HG03575 (cell line): ENCODE data around the gene PRKAR1B.

ENCODE experiments used
- ATAC-seq: cut with Tn5 transposase; IDR thresholded peaks from one replicate; pipeline ENCODE4 v1.9.1; 2021; ENCODE audit not compliant: unreplicated experiment, insufficient number of reproducible peaks, low FRiP score; ENCODE audit errors: extremely low read depth

The PRKAR1B gene

DNA sequence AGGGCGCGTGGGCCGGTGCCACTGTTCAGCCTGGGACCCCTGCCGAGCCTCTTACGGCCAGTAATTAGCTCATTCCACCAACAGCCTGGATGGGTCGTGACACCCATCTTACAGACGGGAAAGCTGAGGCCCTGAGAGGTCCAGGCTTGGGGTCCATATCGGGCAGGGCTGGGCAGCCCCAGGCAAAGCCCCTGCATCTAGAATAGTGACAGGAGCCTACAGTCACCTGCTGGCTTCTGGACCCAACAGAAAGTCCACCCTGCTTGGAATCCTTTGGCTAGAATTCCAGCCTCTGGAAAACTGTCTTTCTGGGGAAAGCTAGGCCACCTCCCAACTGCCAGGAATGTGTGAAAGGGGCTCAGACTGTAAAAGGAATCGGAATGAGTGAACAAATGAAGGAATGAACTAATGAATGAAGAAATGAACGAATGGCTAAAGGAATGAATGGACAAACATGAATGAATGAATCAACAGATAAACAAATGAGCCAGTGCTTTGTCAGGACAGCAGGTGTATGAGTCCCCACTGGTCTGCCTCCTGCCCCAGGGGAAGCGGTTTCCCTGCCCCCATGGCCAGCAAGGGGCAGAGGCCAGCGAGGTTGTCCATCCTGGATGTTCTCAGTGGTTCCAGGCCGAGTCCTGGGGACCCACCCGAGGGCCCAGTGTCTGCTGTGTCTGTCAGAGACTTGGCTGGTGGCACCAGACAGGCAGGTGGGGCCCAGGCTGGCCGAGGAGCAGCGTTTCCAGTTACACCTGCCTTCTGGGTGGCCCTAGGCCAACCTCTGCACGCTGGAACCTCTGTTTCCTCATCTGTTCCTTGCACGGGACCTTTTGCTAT lies 183.4 kb downstream of the PRKAR1B start:
- no peak for ATAC-seq

DNA sequence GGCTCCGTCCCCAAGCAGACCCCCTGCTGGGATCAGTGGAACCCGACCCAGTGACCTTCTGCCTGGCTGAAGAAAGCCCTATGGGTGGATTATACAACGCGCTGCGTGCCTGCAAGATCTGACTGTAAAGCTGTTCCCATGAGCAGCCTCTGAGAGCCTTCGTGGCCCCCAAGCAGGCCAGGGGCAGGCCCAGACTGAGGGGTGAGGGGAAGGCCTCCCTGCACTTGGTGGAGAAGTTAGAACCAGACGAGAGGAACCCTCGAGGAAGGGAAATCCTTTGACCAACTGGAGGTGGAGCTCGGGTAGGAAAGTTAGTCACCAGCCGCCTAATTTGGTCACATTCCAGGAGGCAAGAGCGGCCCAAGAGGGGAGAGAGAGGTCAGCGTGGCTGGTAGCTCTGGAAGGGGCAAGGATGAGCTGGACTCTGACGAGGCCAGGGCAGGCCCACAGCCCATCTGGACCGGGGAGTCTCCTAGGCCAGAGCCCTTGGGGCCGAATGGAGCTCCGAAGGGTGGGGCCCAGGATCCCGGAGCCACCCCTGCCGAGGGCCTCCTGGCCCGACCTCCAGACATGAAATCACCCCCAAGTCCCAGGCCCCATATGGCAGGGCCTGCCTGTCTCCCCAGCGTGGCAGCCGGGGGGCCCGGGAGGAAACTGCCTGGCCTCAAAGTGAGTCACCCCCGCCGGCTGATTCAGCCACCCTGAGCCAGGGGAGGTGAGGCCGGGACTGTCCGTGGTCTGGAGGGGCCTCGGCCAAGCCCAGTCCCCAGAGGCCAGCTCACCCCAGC lies 184.2 kb downstream of the PRKAR1B start:
- no peak for ATAC-seq

DNA sequence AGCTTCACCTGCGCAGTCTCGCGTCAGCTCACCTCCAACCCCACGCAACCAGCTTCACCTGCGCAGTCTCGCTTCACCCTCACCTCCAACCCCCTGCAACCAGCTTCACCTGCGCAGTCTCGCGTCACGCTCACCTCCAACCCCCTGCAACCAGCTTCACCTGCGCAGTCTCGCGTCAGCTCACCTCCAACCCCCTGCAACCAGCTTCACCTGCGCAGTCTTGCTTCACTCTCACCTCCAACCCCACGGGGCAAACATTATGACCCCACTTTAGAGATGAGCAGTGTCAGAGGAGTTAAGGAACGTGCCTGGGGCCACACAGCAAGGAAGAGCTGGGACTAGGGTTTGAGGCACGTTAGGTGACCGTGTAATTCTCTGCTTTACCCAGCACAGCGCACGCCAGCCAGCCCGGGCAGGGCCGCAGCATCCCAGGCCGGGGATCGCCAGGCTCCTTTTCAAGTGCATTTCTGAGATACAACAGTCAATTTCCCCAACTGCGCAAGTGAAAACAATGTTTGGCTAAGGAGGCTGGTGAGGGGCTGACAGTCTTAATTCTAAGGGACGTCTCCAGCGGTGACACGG lies 184.9 kb downstream of the PRKAR1B start:
- ATAC-seq, result no peak

DNA sequence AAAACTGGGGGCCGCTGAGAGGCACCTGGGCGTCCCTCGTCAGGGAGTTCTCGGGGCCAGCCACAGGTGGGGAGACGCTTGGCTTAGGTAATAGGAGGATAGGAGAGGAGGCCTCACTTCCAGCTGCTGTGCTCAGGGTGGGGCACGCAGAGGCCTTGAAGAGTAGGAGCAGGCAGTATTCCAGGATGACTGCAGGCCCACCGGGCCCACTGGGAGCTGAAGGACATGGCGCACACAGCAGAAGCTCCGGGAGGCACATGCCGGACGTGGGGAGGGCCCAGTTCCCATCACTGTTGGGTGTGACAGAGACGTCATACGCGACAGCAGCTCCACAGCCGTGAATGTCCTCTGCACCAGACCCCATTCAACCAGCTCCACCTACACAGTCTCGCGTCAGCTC lies 185.4 kb downstream of the PRKAR1B start:
- ATAC-seq, result no peak

DNA sequence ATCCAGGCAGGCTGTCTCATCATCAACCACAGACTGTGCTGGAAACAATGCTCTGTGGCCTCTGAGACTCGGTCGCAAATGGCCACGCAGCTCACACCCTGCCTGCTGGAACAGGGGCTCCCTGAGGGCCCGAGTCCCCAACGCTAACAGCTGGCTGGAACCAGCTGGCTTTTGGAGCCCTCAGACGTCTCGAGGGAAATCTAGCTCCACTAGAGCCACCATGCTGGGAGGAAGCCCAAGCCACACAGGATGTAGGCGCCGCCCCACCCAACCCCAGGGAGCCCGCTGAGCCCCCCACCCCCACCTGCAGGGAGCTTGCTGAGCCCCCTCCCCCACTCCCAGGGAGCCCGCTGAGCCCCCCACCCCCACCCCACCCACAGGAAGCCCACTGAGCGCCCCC lies 186.1 kb downstream of the PRKAR1B start:
- no peak for ATAC-seq

DNA sequence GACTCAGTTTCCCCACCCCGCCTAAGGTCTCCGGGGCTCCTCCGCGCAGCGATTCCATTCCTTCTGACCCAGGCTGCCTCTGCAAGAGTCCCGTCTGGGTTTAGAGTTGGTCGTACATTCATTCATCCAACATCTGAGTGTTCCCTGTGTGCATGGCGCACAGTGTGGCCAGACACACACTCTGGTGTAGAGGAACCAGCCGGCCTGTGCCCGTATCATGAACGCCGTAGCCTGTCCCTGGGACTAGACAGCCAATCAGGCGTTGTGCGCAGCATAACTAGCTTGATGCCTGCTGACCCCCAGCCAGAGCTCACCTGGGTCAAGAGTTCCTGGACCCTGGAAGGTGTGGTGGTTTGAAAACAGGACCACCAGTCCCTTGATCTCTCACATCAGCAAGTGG lies 186.5 kb downstream of the PRKAR1B start:
- no peak for ATAC-seq

DNA sequence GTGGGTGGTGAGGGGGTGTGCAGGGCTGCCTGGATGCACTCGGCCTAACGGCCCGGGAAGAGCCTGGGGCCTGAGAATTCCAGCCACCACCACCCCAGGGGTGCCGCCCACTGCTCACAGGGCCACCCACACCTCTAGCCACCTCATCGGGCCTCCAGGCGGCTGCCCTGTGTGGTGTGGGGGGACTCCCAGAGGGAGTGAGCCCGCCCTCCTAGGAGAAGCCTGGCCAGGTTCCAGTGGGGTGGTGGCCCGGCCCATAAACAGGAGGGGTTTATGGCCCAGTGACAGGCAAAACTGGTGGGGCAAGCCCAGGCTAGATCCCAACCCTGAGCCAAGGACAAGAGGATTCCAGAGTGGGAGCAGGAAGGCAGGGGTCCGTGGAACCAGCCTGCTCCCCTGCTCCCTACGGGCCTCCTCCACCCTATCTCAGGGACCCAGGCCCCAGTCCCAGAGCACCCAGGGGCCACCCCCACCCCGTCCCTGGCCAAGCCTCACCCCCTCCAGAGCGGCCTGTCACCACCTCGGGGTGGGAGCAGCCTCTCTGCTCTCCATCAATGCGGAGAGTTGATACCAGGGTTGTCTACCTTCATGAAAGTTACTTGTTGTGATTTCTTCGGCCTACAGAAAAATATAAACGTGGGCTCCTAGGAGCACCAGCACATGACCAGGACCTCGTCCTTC lies 187.2 kb downstream of the PRKAR1B start:
- no peak for ATAC-seq

DNA sequence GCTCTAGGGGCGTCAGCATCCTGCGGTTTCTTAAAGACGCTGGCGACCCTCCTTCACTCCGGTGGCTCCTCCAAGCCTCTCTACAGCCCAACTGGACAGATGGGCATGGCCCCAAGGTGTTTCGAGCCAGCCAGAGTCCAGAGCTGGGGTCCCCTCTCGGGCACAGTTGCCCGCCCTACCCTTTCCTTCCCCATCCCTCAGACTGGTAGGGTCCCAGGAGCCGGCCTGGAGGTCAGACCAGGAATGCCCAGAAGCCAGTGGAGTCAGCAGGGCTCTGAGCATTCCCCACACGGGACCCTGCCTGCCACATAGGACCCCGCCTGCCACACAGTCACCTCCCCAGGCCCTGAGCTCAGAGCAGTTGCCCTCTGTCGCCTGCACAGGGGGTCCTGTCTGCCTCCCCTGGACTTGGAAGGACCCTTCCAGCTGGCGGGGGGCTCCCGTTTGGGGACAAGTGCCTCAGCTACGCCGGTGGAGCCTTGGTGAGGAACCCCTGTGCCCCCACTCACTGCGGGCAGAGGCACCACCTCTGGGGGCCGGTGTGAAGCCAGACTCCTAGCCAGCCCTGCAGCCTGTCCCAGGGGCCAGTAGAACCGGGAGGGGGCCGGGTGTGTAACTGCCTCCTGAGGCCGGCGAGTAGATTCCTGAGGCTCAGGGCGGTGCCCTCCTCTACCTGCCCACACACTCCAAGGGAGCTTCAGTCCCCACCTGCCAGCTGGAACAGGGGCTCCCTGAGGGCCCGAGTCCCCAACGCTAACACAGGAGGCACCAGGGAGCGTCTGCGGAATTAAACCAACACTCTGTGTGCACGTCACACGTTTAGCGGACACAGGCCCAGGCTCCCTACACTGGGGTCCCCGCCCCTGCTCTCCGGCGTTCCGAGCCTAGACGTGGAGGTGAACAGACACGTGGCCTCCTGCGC lies 188.1 kb downstream of the PRKAR1B start:
- no peak for ATAC-seq

DNA sequence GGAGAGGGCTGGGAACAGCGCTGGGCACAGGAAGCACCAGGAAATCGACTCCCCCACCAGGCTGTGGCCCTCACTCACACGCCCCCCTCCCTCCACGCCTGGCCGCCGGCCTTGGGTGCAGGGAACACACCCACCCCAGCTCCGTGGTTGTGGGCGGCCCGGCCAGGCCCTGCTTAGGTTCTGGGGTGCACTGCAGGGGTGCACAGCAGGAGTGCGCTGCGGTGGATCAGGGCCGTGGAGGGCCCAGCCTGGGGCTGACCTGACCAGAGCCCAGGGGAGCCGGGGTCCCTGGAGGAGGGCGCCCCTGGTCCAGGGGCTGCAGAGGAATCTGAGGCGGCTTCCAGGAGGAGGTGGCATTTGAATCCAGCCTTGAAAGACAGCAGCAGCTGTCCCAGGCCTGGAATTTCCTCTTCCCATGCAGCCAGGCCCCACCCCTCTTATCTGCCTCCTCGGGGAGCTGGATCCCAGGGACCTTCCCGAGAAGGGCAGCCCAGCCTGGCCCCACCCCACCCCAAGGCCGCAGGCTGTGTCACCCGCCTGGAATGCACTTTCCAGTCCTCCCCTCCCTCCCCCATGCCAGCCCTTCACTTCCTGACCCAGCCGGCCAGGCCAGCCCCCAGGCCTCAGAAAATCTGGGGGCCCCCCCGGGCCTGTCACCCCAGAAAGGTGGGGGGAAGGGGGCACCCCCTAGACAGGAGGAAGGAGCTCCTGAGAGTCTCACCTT lies 189.0 kb downstream of the PRKAR1B start:
- no peak for ATAC-seq

DNA sequence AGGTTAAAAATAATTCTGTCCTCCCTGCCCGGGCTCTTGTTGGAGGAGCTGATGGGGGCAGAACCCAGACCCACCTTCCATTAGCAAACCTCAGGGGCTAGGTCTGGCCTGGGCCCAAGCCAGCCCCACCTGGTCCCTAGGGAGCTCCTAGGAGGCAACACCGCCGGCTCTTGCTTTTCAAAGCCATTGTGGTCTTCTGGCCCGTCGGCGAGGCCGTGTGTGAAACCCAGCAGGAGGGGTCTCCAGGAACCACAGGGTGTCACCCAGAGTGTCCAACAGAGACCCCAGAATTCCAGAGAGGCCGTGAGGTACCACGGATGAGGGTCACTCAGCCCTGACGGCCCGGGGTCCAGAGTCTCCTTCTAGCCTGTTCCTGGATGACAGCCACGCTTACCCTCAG lies 190.8 kb downstream of the PRKAR1B start:
- ATAC-seq, result no peak

DNA sequence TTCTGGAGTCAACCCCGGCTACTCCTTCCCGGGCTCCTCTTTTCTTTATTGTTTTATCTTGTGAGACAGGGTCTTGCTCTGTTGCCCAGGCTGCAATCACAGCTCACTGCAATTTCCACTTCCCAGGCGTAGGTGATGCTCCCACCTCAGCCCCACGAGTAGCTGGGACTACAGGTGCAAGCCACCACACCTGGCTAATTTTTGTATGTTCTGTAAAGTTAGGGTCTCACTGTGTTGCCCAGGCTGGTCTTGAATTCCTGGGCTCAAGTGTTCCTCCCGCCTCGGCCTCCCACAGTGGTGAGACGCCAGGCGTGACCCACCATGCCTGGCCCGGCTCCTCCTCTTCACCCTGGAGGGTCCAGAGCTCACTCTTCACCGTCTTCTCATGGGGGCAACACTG lies 192.1 kb downstream of the PRKAR1B start:
- ATAC-seq, result no peak

DNA sequence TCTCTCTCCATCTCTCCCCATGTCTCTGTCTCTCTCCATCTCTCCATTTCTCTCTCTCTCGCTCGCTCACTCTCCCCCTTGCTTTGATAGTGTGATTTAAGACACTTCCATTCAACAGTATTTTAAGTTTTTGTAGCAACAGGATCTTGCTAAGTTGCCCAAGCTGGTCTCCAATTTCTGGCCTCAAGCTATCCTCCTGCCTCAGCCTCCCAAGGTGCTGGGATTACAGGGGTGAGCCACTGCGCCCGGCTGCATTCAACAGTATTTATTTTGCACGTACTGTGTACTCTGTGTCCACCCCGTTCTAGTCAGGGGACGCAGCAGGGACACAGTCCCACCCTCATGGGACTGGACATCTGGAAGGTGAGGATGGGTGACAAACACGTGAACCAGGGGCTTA lies 193.0 kb downstream of the PRKAR1B start:
- ATAC-seq, result no peak

DNA sequence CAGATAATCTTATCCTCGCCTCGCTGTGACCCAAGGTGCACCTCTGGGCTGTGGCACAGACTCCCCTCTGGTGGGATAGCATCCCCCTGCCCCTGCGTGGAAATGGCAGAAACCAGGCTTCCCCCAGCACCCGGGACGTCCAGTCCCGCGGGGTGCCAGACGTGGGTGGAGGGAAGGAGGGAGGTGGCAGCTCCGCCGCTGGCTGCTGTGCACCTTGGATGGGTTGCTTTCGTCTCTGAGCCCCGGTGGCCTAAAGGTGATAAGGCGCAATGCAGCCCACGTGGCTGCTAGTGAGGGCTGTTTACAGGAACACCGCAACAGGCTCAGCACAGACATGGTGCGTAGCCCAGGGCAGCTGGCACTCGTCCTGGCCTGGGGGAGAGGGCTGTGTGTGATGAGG lies 193.8 kb downstream of the PRKAR1B start:
- ATAC-seq, result no peak

DNA sequence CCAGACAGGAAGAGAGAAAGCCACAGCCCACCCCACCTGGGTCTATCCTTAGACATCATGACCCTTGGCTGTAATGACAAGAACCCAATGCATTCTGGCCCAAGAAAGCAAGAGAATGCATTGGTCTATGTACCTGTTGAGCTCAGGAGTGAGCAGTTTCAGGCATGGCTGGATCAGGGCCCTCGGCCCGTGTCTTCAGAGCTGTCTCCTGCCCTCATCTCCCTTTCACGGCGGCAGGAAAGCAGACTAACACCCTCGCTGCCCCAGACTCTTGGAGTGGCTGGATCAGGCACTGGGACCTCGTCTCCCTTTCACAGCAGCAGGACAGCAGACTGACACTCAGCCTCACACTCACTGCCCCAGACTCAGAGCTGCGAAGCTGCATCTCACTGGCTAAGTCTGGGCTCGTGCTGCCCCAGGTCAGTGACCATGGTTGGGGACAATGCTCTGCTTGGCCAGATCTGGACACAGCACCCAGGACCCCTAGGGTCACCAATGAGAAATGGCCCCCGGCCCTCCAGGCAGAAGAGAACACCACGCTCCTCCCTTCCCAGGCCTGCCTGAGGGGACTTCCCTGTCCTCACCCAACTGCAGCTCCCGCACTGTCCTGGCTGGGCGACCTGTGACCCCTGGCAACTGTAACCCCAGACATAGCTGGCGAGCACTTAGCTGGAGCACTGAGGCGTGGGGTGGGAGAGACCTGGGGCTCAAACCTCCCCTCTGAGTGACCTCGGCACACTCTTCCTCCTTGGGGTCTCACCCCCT lies 194.5 kb downstream of the PRKAR1B start:
- no peak for ATAC-seq

DNA sequence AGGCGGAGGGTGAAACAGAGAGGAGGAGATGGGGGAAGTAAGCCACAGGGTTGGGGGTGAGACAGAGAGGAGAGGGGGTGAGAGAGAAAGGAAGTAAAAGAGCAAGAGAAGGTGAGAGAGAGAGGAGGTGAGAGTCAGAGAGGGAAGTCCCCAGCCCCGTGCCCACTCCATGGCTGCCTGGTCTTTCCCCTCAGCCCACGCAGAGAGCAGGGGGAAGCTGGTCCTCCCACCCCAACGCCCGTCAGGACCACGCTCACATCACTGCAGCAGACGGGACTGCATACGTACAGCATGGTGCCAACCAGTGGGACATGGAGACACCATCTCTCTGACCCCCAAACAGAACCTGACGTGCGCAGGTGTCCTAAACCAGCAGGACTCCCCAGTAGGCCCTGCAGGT lies 195.3 kb downstream of the PRKAR1B start:
- ATAC-seq, result no peak

DNA sequence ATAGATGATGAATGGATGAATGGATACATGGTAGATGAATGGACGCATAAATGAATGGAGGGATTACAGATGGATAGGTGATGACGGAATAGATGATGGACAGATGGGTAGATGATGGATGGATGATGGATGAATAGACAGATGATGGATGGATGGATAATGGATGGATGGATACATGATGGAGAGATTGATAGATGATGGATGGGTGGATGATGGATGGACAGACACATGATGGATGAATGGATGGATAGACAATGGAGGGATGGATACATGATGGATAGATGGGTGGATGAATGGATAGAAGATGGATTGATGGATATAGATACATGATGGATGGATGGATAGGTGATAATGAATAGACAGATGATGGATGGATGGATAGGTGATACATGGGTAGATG lies 198.6 kb downstream of the PRKAR1B start:
- no peak for ATAC-seq

DNA sequence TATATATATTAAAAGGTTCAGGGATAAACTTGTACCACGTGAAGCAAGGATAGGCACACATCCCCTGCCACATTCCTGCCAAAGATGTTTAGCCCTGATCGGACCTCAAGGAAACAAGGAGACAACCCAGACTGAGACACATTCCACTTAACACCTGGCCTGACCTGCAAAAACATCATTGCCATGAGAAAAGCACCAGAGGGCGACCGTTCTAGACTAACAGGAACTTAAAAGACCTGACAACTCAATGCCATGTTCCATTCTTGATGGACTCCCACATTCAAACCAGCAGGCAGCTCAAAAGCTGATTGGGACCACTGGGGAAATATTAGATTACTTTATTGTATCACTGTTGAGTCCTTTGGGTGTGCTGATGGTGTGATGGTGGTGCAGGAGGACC lies 199.4 kb downstream of the PRKAR1B start:
- no peak for ATAC-seq
